ENCODE data around the gene SYT11.
"Not testable (repeated sequence)": the region's sequence is repeated elsewhere in the genome, so short reads cannot be mapped to it uniquely, and the experiment has no call there.

SYT11 gene

DNA sequence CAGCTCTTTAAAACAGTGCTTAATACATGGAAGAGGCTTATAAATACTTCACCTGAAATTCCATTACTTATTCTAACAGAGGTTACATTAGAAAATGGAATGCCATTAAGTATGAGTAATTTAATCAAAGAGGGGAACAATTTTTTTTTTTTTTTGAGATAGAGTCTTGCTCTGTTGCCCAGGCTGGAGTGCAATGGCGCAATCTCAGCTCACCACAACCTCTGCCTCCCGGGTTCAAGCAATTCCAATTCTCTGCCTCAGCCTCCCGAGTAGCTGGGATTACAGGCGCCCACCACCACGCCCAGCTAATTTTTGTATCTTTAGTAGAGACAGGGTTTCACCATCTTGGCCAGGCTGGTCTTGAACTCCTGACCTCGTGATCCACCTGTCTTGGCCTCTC lies 36.2 kb downstream of the SYT11 start:
- WGBS (ENCODE audit: extremely low coverage, insufficient coverage, insufficient read length), result no CpG with 5 or more reads among the region's 6 CpGs
- H3K79me2 ChIP-seq (ENCODE audit: control insufficient read depth, insufficient read depth, low read length, poor library complexity); H3K27me3 ChIP-seq (ENCODE audit: insufficient read depth, low read length); H2BK5ac ChIP-seq (ENCODE audit: low read depth, low read length, poor library complexity); H2AFZ ChIP-seq (ENCODE audit: insufficient read depth, low read length, poor library complexity); H3K18ac ChIP-seq (ENCODE audit: low read length); H3K9ac ChIP-seq (ENCODE audit: low read length); H2AK5ac ChIP-seq (ENCODE audit: low read length); H4K12ac ChIP-seq (ENCODE audit: low read depth, low read length); DNase-seq; H2BK12ac ChIP-seq (ENCODE audit: low read length); H3K4me3 ChIP-seq (ENCODE audit: low read depth, low read length); H3K14ac ChIP-seq (ENCODE audit: low read length); H3K27ac ChIP-seq (ENCODE audit: low read depth, low read length); H3K4me1 ChIP-seq (ENCODE audit: control insufficient read depth in 1 of 2, insufficient read depth in 2 of 2, low read length in 2 of 2); H3K79me1 ChIP-seq (ENCODE audit: low read length); H3K4me2 ChIP-seq (ENCODE audit: low read length); H3K9me3 ChIP-seq (ENCODE audit: insufficient read depth, low read depth, low read length); H4K8ac ChIP-seq (ENCODE audit: low read depth, low read length); H4K91ac ChIP-seq (ENCODE audit: low read depth, low read length); H3K4ac ChIP-seq (ENCODE audit: low read depth, low read length); H3K23ac ChIP-seq (ENCODE audit: low read length); H2BK120ac ChIP-seq (ENCODE audit: insufficient read depth, low read length, poor library complexity): not testable (repeated sequence)
- H3K36me3 ChIP-seq (ENCODE audit: control insufficient read depth in 1 of 2, insufficient read depth in 2 of 2, low read length in 2 of 2), result peaks cover 7 to 21% of the 10 kb centered on the region in 2 experiments

DNA sequence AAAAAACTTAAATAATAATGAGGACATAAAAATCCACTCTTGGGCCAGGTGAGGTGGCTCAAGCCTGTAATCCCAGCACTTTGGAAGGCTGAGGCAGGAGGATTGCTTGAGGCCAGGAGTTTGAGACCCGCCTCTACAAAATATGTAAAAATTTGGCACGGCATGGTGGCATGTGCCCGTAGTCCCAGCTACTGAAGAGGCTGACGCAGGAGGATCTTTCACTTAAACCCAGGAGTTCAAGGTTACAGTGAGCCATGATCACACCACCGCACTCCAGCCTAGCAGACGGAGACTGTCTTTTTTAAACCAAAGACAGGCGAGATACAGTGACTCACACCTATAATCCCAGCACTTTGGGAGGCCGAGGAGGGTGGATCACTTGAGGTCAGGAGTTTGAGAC lies 37.1 kb downstream of the SYT11 start:
- H3K4me2 ChIP-seq (ENCODE audit: low read length); H2BK120ac ChIP-seq (ENCODE audit: insufficient read depth, low read length, poor library complexity); H2BK5ac ChIP-seq (ENCODE audit: low read depth, low read length, poor library complexity); H3K18ac ChIP-seq (ENCODE audit: low read length); H3K23ac ChIP-seq (ENCODE audit: low read length); H4K12ac ChIP-seq (ENCODE audit: low read depth, low read length); H3K79me2 ChIP-seq (ENCODE audit: control insufficient read depth, insufficient read depth, low read length, poor library complexity); H3K4me1 ChIP-seq (ENCODE audit: control insufficient read depth in 1 of 2, insufficient read depth in 2 of 2, low read length in 2 of 2); H3K27me3 ChIP-seq (ENCODE audit: insufficient read depth, low read length); H2AK5ac ChIP-seq (ENCODE audit: low read length); H3K4ac ChIP-seq (ENCODE audit: low read depth, low read length); H4K91ac ChIP-seq (ENCODE audit: low read depth, low read length); H3K4me3 ChIP-seq (ENCODE audit: low read depth, low read length); H4K8ac ChIP-seq (ENCODE audit: low read depth, low read length); H3K9ac ChIP-seq (ENCODE audit: low read length); H3K14ac ChIP-seq (ENCODE audit: low read length); H3K9me3 ChIP-seq (ENCODE audit: insufficient read depth, low read depth, low read length); H3K79me1 ChIP-seq (ENCODE audit: low read length); H3K27ac ChIP-seq (ENCODE audit: low read depth, low read length); H2BK12ac ChIP-seq (ENCODE audit: low read length); H2AFZ ChIP-seq (ENCODE audit: insufficient read depth, low read length, poor library complexity): not testable (repeated sequence)
- WGBS (ENCODE audit: extremely low coverage, insufficient coverage, insufficient read length), result no CpG with 5 or more reads among the region's 8 CpGs
- peaks cover 16 to 29% of the 10 kb centered on the region in 2 experiments for H3K36me3 ChIP-seq (ENCODE audit: control insufficient read depth in 1 of 2, insufficient read depth in 2 of 2, low read length in 2 of 2)
- DNase-seq, result peak; percentile 38 to 67

DNA sequence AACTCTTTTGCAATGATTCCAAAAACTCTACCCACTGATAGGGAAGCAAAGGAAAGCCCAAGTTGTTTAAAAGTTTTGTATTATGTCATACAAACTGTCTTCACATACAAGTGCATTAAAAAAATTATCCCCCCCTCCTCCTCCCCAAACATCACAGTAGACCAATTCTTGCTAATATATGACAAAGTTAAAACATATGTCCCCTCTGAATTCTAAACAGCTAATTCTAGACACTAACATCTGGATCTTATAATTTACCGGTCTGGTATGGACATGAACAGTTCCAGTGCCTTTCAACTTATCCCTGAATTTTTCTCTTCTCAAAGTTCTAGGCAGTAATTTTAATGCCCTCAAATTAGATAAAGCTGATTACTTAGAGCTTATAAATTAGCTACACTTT lies 38.4 kb downstream of the SYT11 start:
- Histone ChIP-seq H3K4me3 (ENCODE audit: low read depth, low read length) (no peak overlapping the region), H3K9ac (ENCODE audit: low read length) (no peak overlapping the region), H3K79me1 (ENCODE audit: low read length) (no peaks in the 10 kb centered on the region), H3K4ac (ENCODE audit: low read depth, low read length) (no peak overlapping the region), H2BK120ac (ENCODE audit: insufficient read depth, low read length, poor library complexity) (no peak overlapping the region), H3K79me2 (ENCODE audit: control insufficient read depth, insufficient read depth, low read length, poor library complexity) (no peaks in the 10 kb centered on the region), H4K8ac (ENCODE audit: low read depth, low read length) (no peak overlapping the region), H3K4me1 (ENCODE audit: control insufficient read depth in 1 of 2, insufficient read depth in 2 of 2, low read length in 2 of 2) (no peaks in the 10 kb centered on the region), H3K4me2 (ENCODE audit: low read length) (no peak overlapping the region), H3K27ac (ENCODE audit: low read depth, low read length) (no peak overlapping the region), H2BK12ac (ENCODE audit: low read length) (no peak overlapping the region), H3K36me3 (ENCODE audit: control insufficient read depth in 1 of 2, insufficient read depth in 2 of 2, low read length in 2 of 2) (peaks cover 24 to 36% of the 10 kb centered on the region in 2 experiments), H2AFZ (ENCODE audit: insufficient read depth, low read length, poor library complexity) (no peak overlapping the region), H3K23ac (ENCODE audit: low read length) (no peak overlapping the region), H3K9me3 (ENCODE audit: insufficient read depth, low read depth, low read length) (no peaks in the 10 kb centered on the region), H3K18ac (ENCODE audit: low read length) (no peak overlapping the region), H2BK5ac (ENCODE audit: low read depth, low read length, poor library complexity) (no peak overlapping the region), H4K12ac (ENCODE audit: low read depth, low read length) (no peak overlapping the region), H4K91ac (ENCODE audit: low read depth, low read length) (no peak overlapping the region), H3K27me3 (ENCODE audit: insufficient read depth, low read length) (no peaks in the 10 kb centered on the region), H3K14ac (ENCODE audit: low read length) (no peak overlapping the region), H2AK5ac (ENCODE audit: low read length) (no peak overlapping the region)
- no peak for DNase-seq
- WGBS (ENCODE audit: extremely low coverage, insufficient coverage, insufficient read length), result no CpG with 5 or more reads among the region's 1 CpG

- H3K4me1 ChIP-seq (ENCODE audit: control insufficient read depth in 1 of 2, insufficient read depth in 2 of 2, low read length in 2 of 2), result no peaks in the 10 kb centered on the region
- no peak overlapping the region for H2BK12ac ChIP-seq (ENCODE audit: low read length)
- no peak overlapping the region for H4K91ac ChIP-seq (ENCODE audit: low read depth, low read length)
- no peaks in the 10 kb centered on the region for H3K9me3 ChIP-seq (ENCODE audit: insufficient read depth, low read depth, low read length)
- H3K23ac ChIP-seq (ENCODE audit: low read length), result no peak overlapping the region
- no peak overlapping the region for H2AFZ ChIP-seq (ENCODE audit: insufficient read depth, low read length, poor library complexity)
- no peaks in the 10 kb centered on the region for H3K27me3 ChIP-seq (ENCODE audit: insufficient read depth, low read length)
- no peak overlapping the region for H2BK5ac ChIP-seq (ENCODE audit: low read depth, low read length, poor library complexity)
- no peak overlapping the region for H3K4ac ChIP-seq (ENCODE audit: low read depth, low read length)
- no peaks in the 10 kb centered on the region for H3K79me1 ChIP-seq (ENCODE audit: low read length)
- H3K18ac ChIP-seq (ENCODE audit: low read length), result no peak overlapping the region
- H2BK120ac ChIP-seq (ENCODE audit: insufficient read depth, low read length, poor library complexity), result no peak overlapping the region
- no peaks in the 10 kb centered on the region for H3K79me2 ChIP-seq (ENCODE audit: control insufficient read depth, insufficient read depth, low read length, poor library complexity)
- no peak overlapping the region for H2AK5ac ChIP-seq (ENCODE audit: low read length)
- H3K4me2 ChIP-seq (ENCODE audit: low read length), result no peak overlapping the region
- no peak overlapping the region for H4K8ac ChIP-seq (ENCODE audit: low read depth, low read length)
- no peak overlapping the region for H3K27ac ChIP-seq (ENCODE audit: low read depth, low read length)
- peaks cover 33 to 40% of the 10 kb centered on the region in 2 experiments for H3K36me3 ChIP-seq (ENCODE audit: control insufficient read depth in 1 of 2, insufficient read depth in 2 of 2, low read length in 2 of 2)
- H3K9ac ChIP-seq (ENCODE audit: low read length), result no peak overlapping the region
- H4K12ac ChIP-seq (ENCODE audit: low read depth, low read length), result no peak overlapping the region
- no CpG with 5 or more reads among the region's 2 CpGs for WGBS (ENCODE audit: extremely low coverage, insufficient coverage, insufficient read length)
- no peak overlapping the region for H3K4me3 ChIP-seq (ENCODE audit: low read depth, low read length)
- no peak for DNase-seq
- H3K14ac ChIP-seq (ENCODE audit: low read length), result no peak overlapping the region
Observed at GRCh38 chr1:155898888-155899287, 39.5 kb downstream of the SYT11 start.

Measured in trophoblast cell (in vitro differentiated cells and primary cell).